GM10248 (cell line): ENCODE results near the gene GRK6.

Experiments
- CTCF ChIA-PET: fragments of 300-600 bp; sonication (Branson Sonifier 250); formaldehyde crosslinking; extraction: SDS; loops from one replicate; lab custom pipeline; 2021; ENCODE audit warnings: antibody characterized with exemption; lab: Yijun Ruan, JAX
- POLR2A ChIA-PET: fragments of 350-650 bp; sonication (Branson Sonifier 250); formaldehyde crosslinking; extraction: SDS; loops from one replicate; lab custom pipeline; 2020; ENCODE audit warnings: antibody characterized with exemption; lab: Yijun Ruan, JAX
- DNase-seq: peaks from one replicate; pipeline ENCODE4 v3.0.0; 2012; ENCODE audit errors: extremely low spot score
- TF ChIP-seq, protein P1 (sequence below): IDR thresholded peaks from 2 replicates; pipeline ENCODE4 v1.5.1; 2012; ENCODE audit warnings: mild to moderate bottlenecking, low read depth; ENCODE audit errors: extremely low read depth, missing control alignments, control extremely low read depth

GRK6 gene

DNA sequence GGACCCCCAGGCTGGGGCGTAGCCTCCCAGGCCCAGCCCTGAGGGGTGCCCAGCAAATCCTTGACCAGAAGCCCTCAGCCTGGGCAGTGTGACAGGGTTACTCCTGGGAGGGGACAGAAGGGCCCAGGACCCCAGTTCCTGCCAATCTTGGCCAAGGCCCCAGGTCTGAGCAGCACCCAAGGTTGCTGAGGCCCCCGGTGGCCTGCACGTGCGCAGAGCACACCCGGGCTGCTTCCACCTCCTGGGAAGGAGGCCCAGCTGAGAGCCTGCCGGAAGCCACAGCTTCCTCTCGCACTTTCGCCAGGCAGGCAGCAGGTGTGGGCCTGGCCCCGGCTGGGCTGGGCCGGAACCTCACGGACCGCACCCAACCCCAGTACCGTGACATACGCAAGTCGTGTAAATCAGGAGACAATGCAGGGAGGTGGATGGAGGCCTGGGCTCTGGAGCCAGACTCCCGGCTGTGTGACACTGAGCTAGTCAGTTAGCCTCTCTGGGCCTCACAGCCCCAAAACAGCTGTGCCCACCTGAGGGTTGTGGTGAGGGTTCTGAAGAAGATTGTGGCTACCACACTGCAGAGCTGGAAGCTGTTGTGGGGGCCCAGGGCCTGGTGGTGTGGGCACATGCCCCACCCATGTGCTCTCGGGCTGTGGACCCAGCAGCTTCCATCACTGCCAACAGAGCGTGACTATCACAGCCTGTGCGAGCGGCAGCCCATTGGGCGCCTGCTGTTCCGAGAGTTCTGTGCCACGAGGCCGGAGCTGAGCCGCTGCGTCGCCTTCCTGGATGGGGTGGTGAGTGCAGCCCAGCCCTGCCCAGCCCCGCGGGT, 5.1 kb downstream of the GRK6 start:
- TF ChIP-seq, protein P1, sequence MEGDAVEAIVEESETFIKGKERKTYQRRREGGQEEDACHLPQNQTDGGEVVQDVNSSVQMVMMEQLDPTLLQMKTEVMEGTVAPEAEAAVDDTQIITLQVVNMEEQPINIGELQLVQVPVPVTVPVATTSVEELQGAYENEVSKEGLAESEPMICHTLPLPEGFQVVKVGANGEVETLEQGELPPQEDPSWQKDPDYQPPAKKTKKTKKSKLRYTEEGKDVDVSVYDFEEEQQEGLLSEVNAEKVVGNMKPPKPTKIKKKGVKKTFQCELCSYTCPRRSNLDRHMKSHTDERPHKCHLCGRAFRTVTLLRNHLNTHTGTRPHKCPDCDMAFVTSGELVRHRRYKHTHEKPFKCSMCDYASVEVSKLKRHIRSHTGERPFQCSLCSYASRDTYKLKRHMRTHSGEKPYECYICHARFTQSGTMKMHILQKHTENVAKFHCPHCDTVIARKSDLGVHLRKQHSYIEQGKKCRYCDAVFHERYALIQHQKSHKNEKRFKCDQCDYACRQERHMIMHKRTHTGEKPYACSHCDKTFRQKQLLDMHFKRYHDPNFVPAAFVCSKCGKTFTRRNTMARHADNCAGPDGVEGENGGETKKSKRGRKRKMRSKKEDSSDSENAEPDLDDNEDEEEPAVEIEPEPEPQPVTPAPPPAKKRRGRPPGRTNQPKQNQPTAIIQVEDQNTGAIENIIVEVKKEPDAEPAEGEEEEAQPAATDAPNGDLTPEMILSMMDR: no peak
- DNase-seq: peak; percentile 59
- CTCF ChIA-PET: interaction anchor here (0.7 to 23.4 kb wide), 11 partner anchors 13 to 771 kb away, joined by 3 to 347 read pairs (median 8); partner anchors contain the start of gene F12

DNA sequence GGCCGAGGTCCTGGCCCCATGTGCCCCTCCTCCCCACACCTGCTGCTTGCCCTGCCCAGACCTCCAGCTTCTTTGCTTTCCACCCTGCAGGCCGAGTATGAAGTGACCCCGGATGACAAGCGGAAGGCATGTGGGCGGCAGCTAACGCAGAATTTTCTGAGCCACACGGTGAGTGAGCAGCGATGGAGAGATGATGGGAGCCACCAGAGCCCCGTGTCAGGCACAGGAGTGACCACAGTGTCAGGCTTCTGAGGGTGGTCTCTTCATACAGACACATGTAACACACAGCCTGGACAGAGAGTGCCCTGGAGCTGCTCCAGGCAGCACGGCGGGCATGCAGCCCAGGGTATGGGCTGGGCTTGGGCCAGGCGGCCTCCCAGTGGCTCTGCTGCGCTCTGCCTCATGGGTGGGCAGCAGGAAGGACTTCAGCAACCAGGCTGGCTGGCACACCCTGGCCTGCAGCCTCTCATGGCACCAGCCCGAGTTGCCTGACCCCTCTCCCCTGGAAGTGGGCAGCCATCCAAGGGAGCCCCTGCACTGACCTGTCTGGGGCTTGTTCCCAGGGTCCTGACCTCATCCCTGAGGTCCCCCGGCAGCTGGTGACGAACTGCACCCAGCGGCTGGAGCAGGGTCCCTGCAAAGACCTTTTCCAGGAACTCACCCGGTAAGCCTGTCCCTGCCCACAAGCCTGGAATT, 5.8 kb downstream of the GRK6 start:
- CTCF ChIA-PET: interaction anchor here (1.2 to 23.4 kb wide), 10 partner anchors 12 to 772 kb away, joined by 3 to 347 read pairs (median 15); partner anchors contain the start of genes F12 and PRR7
- no peak for DNase-seq
- POLR2A ChIA-PET: interaction anchor here (0.5 to 1.7 kb wide), 7 partner anchors 9 to 288 kb away, joined by 3 to 6 read pairs (median 3); no protein-coding TSS in a partner anchor
- TF ChIP-seq, protein P1: no peak

More for the DNA sequence above, 5.1 kb downstream of the GRK6 start:
- POLR2A ChIA-PET: interaction anchor here (0.5 to 1.7 kb wide), 7 partner anchors 10 to 287 kb away, joined by 3 to 6 read pairs (median 4); no protein-coding TSS in a partner anchor

DNA sequence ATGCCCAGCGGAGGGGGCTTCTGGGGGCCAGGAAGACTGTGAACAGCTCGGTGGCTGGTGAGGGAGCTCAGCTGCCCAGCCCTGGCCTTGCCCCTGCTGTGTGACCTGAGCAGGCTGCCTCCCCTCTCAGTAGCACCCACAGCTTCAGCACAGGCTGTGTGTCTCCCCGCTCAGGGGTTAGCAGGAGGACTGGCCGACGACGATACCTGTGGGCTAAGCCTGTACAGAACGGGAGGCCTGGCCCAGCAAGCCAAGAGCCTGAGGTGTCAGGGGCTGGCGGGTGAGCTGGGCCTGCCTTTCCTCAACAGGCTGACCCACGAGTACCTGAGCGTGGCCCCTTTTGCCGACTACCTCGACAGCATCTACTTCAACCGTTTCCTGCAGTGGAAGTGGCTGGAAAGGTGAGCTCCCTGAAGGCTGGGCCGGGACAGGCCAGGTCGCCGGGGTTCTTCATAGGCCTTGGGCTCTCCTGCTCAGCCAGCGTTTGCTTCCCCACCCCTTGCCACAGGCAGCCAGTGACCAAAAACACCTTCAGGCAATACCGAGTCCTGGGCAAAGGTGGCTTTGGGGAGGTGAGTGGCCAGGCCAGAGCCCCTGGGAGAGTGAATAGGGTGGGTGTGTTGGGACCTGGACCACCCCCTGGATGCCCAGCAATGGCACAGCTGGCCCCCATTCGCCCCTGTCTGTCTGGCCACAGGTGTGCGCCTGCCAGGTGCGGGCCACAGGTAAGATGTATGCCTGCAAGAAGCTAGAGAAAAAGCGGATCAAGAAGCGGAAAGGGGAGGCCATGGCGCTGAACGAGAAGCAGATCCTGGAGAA, 6.6 kb downstream of the GRK6 start:
- no peak for DNase-seq
- ChIA-PET POLR2A (interaction anchor here (0.7 to 0.9 kb wide), 2 partner anchors 17 to 30 kb away, joined by 3 read pairs; no protein-coding TSS in a partner anchor), CTCF (interaction anchor here (0.7 to 23.4 kb wide), 8 partner anchors 12 to 67 kb away, joined by 3 to 347 read pairs (median 15); partner anchors contain the start of genes F12 and PRR7)
- TF ChIP-seq, protein P1: no peak

DNA sequence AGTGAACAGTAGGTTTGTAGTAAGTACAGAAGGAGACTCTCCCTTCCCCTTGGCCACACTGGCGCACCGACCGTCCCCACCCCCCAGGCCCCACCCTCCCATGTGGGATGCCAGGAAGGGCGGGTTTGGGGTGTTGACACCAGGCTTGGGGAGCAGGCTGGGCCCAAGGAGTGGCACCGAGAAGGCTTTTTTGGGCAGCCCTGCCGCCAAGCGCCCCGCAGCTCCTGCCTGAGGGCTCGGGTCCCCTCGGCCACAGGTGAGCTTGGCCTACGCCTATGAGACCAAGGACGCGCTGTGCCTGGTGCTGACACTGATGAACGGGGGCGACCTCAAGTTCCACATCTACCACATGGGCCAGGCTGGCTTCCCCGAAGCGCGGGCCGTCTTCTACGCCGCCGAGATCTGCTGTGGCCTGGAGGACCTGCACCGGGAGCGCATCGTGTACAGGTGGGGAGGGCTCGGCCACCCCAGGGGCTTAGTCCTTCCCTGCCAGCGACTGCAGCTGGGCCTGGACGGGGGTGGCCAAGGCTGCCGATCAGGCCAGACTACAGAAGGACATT, 7.3 kb downstream of the GRK6 start:
- CTCF ChIA-PET: interaction anchor here (0.7 to 23.4 kb wide), 7 partner anchors 11 to 47 kb away, joined by 3 to 347 read pairs (median 16); partner anchors contain the start of genes F12 and PRR7
- POLR2A ChIA-PET: interaction anchor here (1.0 kb wide), 1 partner anchor 11 kb away, joined by 3 read pairs; no protein-coding TSS in a partner anchor
- no peak for DNase-seq
- TF ChIP-seq, protein P1: no peak

DNA sequence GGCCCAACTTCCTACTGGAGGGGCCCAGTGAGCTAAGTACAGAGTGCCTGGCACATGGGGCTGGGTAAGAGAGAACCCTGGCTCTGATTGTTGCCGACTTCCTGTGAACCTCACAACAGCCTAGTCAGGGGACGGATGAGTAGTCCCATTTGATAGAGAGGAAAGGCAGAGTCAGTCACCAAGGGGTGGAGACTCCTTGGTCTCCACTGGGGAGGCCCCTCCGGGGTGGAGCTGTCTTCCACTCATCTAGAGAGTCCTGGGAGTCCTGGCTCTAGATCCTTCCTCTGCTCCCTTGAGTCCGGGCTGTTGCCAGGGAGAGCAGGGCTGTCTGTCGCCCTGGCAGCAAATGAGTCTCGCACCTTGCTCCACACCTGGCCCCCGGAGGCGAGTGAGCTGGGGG, 8.0 kb downstream of the GRK6 start:
- ChIA-PET CTCF (interaction anchor here (0.8 to 23.4 kb wide), 5 partner anchors 11 to 45 kb away, joined by 3 to 347 read pairs (median 27); partner anchors contain the start of genes F12 and PRR7), POLR2A (interaction anchor here (0.6 to 1.0 kb wide), 2 partner anchors 10 to 895 kb away, joined by 3 to 4 read pairs; no protein-coding TSS in a partner anchor)
- DNase-seq: no peak
- TF ChIP-seq, protein P1: no peak
